HEK293 (cell line): ENCODE measurements around the gene FLRT2.

ENCODE experiments used
- CTCF ChIA-PET: fragments of 350-600 bp; formaldehyde crosslinking; extraction: SDS; loops from one replicate; lab custom pipeline; 2021; ENCODE audit warnings: antibody characterized with exemption; lab: Yijun Ruan, JAX
- POLR2A ChIA-PET: fragments of 300-600 bp; formaldehyde crosslinking; extraction: SDS; loops from one replicate; lab custom pipeline; 2020; ENCODE audit warnings: antibody characterized with exemption, inconsistent platforms; lab: Yijun Ruan, JAX
- H3K27ac ChIP-seq: fragments of 200-500 bp; sonication (Bioruptor generic); 2 replicates; pipeline ENCODE4 v1.5.1; 2014; ENCODE audit warnings: low read depth, low read length, control low read depth, inconsistent platforms; ENCODE audit errors: extremely low read depth
- H3K36me3 ChIP-seq, 2 experiments: fragments of 200-500 bp in 1 of 2; sonication (Bioruptor generic) in 1 of 2; 1 replicate in 1 of 2; 2 replicates in 1 of 2; pipeline ENCODE4 v1.5.1; 2014 to 2017; ENCODE audit warnings: inconsistent platforms in 2 of 2, low read length in 2 of 2; ENCODE audit not compliant: control insufficient read depth in 2 of 2, insufficient read depth in 1 of 2
- H3K4me1 ChIP-seq: fragments of 200-500 bp; sonication (Bioruptor generic); 2 replicates; pipeline ENCODE4 v1.5.1; 2014; ENCODE audit warnings: mild to moderate bottlenecking, low read length, inconsistent platforms; ENCODE audit not compliant: control insufficient read depth, insufficient read depth
- H3K4me3 ChIP-seq: 2 replicates; pipeline ENCODE4 v1.5.1; 2011; ENCODE audit warnings: low read depth, mild to moderate bottlenecking, control low read depth, low read length, moderate library complexity
- H3K9me3 ChIP-seq: fragments of 200-500 bp; sonication (Bioruptor generic); 2 replicates; pipeline ENCODE4 v1.5.1; 2014; ENCODE audit warnings: low read depth, low read length, inconsistent platforms; ENCODE audit not compliant: control insufficient read depth, insufficient read depth
- BCL11B ChIP-seq: fragments of 450-650 bp; formaldehyde crosslinking; IDR thresholded peaks from 2 replicates; pipeline ENCODE4 v1.5.1; 2016; ENCODE audit warnings: low read depth, missing biosample characterization, missing genetic modification characterization
- GLI2 ChIP-seq: fragments of 450-650 bp; formaldehyde crosslinking; IDR thresholded peaks from 2 replicates; pipeline ENCODE4; 2017; ENCODE audit warnings: missing biosample characterization, missing genetic modification characterization, low read depth, borderline replicate concordance
- KLF9 ChIP-seq: fragments of 450-650 bp; formaldehyde crosslinking; IDR thresholded peaks from 2 replicates; pipeline ENCODE4 v1.5.1; 2016; ENCODE audit warnings: missing biosample characterization, missing genetic modification characterization, low read depth
- SP7 ChIP-seq: fragments of 450-650 bp; formaldehyde crosslinking; IDR thresholded peaks from 2 replicates; pipeline ENCODE4 v1.5.1; 2016; ENCODE audit warnings: missing biosample characterization, missing genetic modification characterization
- YY1 ChIP-seq: fragments of 450-650 bp; formaldehyde crosslinking; IDR thresholded peaks from 2 replicates; pipeline ENCODE4 v1.5.1; 2018; ENCODE audit warnings: missing biosample characterization, missing genetic modification characterization
- ZBTB20 ChIP-seq: fragments of 450-650 bp; formaldehyde crosslinking; IDR thresholded peaks from 2 replicates; pipeline ENCODE4 v1.5.1; 2016; ENCODE audit warnings: missing biosample characterization, missing genetic modification characterization
- ZFP41 ChIP-seq: fragments of 450-650 bp; formaldehyde crosslinking; IDR thresholded peaks from 2 replicates; pipeline ENCODE4 v1.5.1; 2016; ENCODE audit warnings: missing biosample characterization, missing genetic modification characterization, borderline replicate concordance
- ZIC2 ChIP-seq: fragments of 450-650 bp; formaldehyde crosslinking; IDR thresholded peaks from 2 replicates; pipeline ENCODE4 v1.5.1; 2016; ENCODE audit warnings: missing biosample characterization, missing genetic modification characterization
- ZNF148 ChIP-seq: fragments of 450-650 bp; formaldehyde crosslinking; IDR thresholded peaks from 2 replicates; pipeline ENCODE4 v1.5.0; 2017; ENCODE audit warnings: missing biosample characterization, missing genetic modification characterization, borderline replicate concordance
- ZNF157 ChIP-seq: fragments of 450-650 bp; formaldehyde crosslinking; IDR thresholded peaks from 2 replicates; pipeline ENCODE4 v1.5.1; 2016; ENCODE audit warnings: missing biosample characterization, missing genetic modification characterization
- ZNF324 ChIP-seq: fragments of 450-650 bp; formaldehyde crosslinking; IDR thresholded peaks from 2 replicates; pipeline ENCODE4 v1.5.1; 2016; ENCODE audit warnings: missing biosample characterization, missing genetic modification characterization
- ZNF510 ChIP-seq: fragments of 450-650 bp; formaldehyde crosslinking; IDR thresholded peaks from 2 replicates; pipeline ENCODE4 v1.5.1; 2018; ENCODE audit warnings: mild to moderate bottlenecking, missing genetic modification characterization, missing biosample characterization; ENCODE audit not compliant: insufficient replicate concordance
- ZNF548 ChIP-seq: fragments of 450-650 bp; formaldehyde crosslinking; IDR thresholded peaks from 2 replicates; pipeline ENCODE4 v1.5.1; 2016; ENCODE audit warnings: missing biosample characterization, missing genetic modification characterization
- ZNF623 ChIP-seq: fragments of 450-650 bp; formaldehyde crosslinking; IDR thresholded peaks from 2 replicates; pipeline ENCODE4 v1.5.1; 2016; ENCODE audit warnings: missing biosample characterization, missing genetic modification characterization
- ZNF664 ChIP-seq: fragments of 450-650 bp; formaldehyde crosslinking; IDR thresholded peaks from 2 replicates; pipeline ENCODE4 v1.5.1; 2016; ENCODE audit warnings: missing biosample characterization, missing genetic modification characterization
- ZNF701 ChIP-seq: fragments of 450-650 bp; formaldehyde crosslinking; IDR thresholded peaks from 2 replicates; pipeline ENCODE4 v1.5.1; 2016; ENCODE audit warnings: missing biosample characterization, missing genetic modification characterization
- ZNF768 ChIP-seq: fragments of 450-650 bp; formaldehyde crosslinking; IDR thresholded peaks from 2 replicates; pipeline ENCODE4 v1.5.1; 2018; ENCODE audit warnings: missing biosample characterization, mild to moderate bottlenecking, missing genetic modification characterization
- ZNF791 ChIP-seq: fragments of 450-650 bp; formaldehyde crosslinking; IDR thresholded peaks from 2 replicates; pipeline ENCODE4 v1.5.1; 2016; ENCODE audit warnings: missing biosample characterization, missing genetic modification characterization
- ZNF830 ChIP-seq: fragments of 450-650 bp; IDR thresholded peaks from 2 replicates; pipeline ENCODE4 v1.5.0; 2018; ENCODE audit warnings: missing biosample characterization, missing genetic modification characterization, low read depth, mild to moderate bottlenecking, moderate library complexity
- ZNF843 ChIP-seq: fragments of 450-650 bp; formaldehyde crosslinking; IDR thresholded peaks from 2 replicates; pipeline ENCODE4 v1.5.1; 2016; ENCODE audit warnings: missing biosample characterization, missing genetic modification characterization
- ZSCAN18 ChIP-seq: fragments of 450-650 bp; formaldehyde crosslinking; IDR thresholded peaks from 2 replicates; pipeline ENCODE4 v1.5.1; 2016; ENCODE audit warnings: missing biosample characterization, missing genetic modification characterization
- ZSCAN23 ChIP-seq: fragments of 450-650 bp; formaldehyde crosslinking; IDR thresholded peaks from 2 replicates; pipeline ENCODE4 v1.5.1; 2016; ENCODE audit warnings: missing biosample characterization, missing genetic modification characterization
- TF ChIP-seq, protein P1 (sequence below): fragments of 450-650 bp; formaldehyde crosslinking; IDR thresholded peaks from 2 replicates; pipeline ENCODE4 v1.5.1; 2016; ENCODE audit warnings: missing biosample characterization, missing genetic modification characterization
- TF ChIP-seq, protein P2 (sequence below): fragments of 450-650 bp; formaldehyde crosslinking; IDR thresholded peaks from 2 replicates; pipeline ENCODE4 v1.5.1; 2017; ENCODE audit warnings: missing biosample characterization, missing genetic modification characterization
- TF ChIP-seq, protein P3 (sequence below): fragments of 450-650 bp; formaldehyde crosslinking; IDR thresholded peaks from 2 replicates; pipeline ENCODE4 v1.5.1; 2016; ENCODE audit warnings: missing biosample characterization, missing genetic modification characterization

The FLRT2 gene

DNA sequence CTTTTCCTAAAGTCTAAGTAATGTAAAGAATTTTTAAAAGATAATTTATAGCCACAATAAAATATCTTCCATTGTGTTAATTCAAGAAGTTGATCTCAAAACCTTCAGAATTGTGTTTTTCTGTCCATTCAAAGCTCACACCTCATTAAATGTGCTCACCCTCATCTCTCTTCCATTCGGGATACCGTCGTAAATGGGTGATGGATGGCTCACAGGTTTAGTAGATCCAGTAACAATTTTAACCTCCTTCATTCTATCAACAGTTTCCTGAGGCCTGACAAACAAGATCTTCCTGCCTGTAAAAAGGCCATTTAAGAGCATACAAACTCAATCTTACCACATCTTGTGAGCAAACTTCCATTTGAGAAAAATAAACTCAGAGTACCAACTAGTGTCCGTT, 9.4 kb upstream of the FLRT2 start (continued):
- no peak for TF ChIP-seq ZNF768 (tag by site-specific recombination)
- TF ChIP-seq ZIC2 (tag by site-specific recombination): no peak
- TF ChIP-seq YY1: no peak
- TF ChIP-seq ZSCAN18 (tag by site-specific recombination): no peak
- TF ChIP-seq ZNF510: no peak
- no peak for TF ChIP-seq GLI2 (tag by site-specific recombination)
- TF ChIP-seq ZNF157: no peak
- no peak for TF ChIP-seq ZNF843 (tag by site-specific recombination)
- TF ChIP-seq ZNF791: no peak
- TF ChIP-seq ZNF548 (tag by site-specific recombination): no peak

- Histone ChIP-seq H3K4me1 (peaks cover 28% of the 10 kb centered on the region), H3K27ac (no peak overlapping the region), H3K4me3 (no peak overlapping the region), H3K36me3 (no peaks in the 10 kb centered on the region), H3K9me3 (no peaks in the 10 kb centered on the region)
- ChIA-PET CTCF (interaction anchor here (1.1 kb wide), 1 partner anchor 124 kb away, joined by 6 read pairs; no protein-coding TSS in a partner anchor), POLR2A (no interaction called here)
- TF ChIP-seq ZNF664 (tag by site-specific recombination): no peak
- TF ChIP-seq ZNF148 (tag by site-specific recombination): no peak
- no peak for TF ChIP-seq ZNF701
- TF ChIP-seq BCL11B (tag by site-specific recombination): no peak
- TF ChIP-seq, protein P1, sequence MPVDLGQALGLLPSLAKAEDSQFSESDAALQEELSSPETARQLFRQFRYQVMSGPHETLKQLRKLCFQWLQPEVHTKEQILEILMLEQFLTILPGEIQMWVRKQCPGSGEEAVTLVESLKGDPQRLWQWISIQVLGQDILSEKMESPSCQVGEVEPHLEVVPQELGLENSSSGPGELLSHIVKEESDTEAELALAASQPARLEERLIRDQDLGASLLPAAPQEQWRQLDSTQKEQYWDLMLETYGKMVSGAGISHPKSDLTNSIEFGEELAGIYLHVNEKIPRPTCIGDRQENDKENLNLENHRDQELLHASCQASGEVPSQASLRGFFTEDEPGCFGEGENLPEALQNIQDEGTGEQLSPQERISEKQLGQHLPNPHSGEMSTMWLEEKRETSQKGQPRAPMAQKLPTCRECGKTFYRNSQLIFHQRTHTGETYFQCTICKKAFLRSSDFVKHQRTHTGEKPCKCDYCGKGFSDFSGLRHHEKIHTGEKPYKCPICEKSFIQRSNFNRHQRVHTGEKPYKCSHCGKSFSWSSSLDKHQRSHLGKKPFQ (tag by site-specific recombination): no peak
- TF ChIP-seq, protein P2, sequence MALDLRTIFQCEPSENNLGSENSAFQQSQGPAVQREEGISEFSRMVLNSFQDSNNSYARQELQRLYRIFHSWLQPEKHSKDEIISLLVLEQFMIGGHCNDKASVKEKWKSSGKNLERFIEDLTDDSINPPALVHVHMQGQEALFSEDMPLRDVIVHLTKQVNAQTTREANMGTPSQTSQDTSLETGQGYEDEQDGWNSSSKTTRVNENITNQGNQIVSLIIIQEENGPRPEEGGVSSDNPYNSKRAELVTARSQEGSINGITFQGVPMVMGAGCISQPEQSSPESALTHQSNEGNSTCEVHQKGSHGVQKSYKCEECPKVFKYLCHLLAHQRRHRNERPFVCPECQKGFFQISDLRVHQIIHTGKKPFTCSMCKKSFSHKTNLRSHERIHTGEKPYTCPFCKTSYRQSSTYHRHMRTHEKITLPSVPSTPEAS (tag by site-specific recombination): no peak
- no peak for TF ChIP-seq ZNF623 (tag by site-specific recombination)
- no peak for TF ChIP-seq ZNF830 (tag by site-specific recombination)
- TF ChIP-seq SP7: no peak
Measured at GRCh38 chr14:85523624-85524023, 6.3 kb upstream of the FLRT2 start.

GRCh38 chr14:85527006-85527405, 2.9 kb upstream of the FLRT2 start:
- Histone ChIP-seq H3K27ac (no peak overlapping the region), H3K4me1 (peaks cover 13% of the 10 kb centered on the region), H3K9me3 (no peaks in the 10 kb centered on the region), H3K36me3 (no peaks in the 10 kb centered on the region), H3K4me3 (no peak overlapping the region)
- POLR2A ChIA-PET: no interaction called here
- CTCF ChIA-PET: interaction anchor here (1.2 kb wide), 1 partner anchor 1005 kb away, joined by 4 read pairs; no protein-coding TSS in a partner anchor
- TF ChIP-seq ZFP41 (tag by site-specific recombination) (no peak), ZNF324 (tag by site-specific recombination) (no peak), ZBTB20 (tag by site-specific recombination) (no peak), ZSCAN23 (tag by site-specific recombination) (no peak), KLF9 (no peak), SP7 (no peak)
- TF ChIP-seq, protein P1 (tag by site-specific recombination): no peak
- TF ChIP-seq, protein P3, sequence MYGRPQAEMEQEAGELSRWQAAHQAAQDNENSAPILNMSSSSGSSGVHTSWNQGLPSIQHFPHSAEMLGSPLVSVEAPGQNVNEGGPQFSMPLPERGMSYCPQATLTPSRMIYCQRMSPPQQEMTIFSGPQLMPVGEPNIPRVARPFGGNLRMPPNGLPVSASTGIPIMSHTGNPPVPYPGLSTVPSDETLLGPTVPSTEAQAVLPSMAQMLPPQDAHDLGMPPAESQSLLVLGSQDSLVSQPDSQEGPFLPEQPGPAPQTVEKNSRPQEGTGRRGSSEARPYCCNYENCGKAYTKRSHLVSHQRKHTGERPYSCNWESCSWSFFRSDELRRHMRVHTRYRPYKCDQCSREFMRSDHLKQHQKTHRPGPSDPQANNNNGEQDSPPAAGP: no peak
